K562 (cell line): ENCODE measurements around the gene FBRS. TPM values are rescaled to one million over a fixed set of nuclear protein-coding genes. Genes with fewer than 3 reads are reported as not detected.

ENCODE experiments used
- BACH1 ChIP-seq: fragments of 200-800 bp; sonication (Bioruptor generic); IDR thresholded peaks from 2 replicates; pipeline ENCODE4 v1.6.1; 2016; ENCODE audit warnings: missing genetic modification characterization, missing compliant biosample characterization
- CSDE1 ChIP-seq, 2 experiments: fragments of 450-650 bp; IDR thresholded peaks; 2 replicates each; pipeline ENCODE4 v1.6.1; 2016; ENCODE audit warnings: mild to moderate bottlenecking in 1 of 2
- HNRNPLL ChIP-seq: fragments of 200-400 bp; formaldehyde crosslinking; IDR thresholded peaks from 2 replicates; pipeline ENCODE4 v1.6.1; 2017; ENCODE audit warnings: low read length, low read depth, mild to moderate bottlenecking; ENCODE audit not compliant: poor library complexity, severe bottlenecking
- MTF1 ChIP-seq: fragments of 250-450 bp; sonication (Bioruptor Pico); IDR thresholded peaks from 2 replicates; pipeline ENCODE4 v1.9.0; 2021; ENCODE audit warnings: moderate library complexity, mild to moderate bottlenecking, inconsistent platforms, borderline replicate concordance
- PHB ChIP-seq: fragments of 250-450 bp; sonication (Bioruptor Pico); IDR thresholded peaks from 2 replicates; pipeline ENCODE4 v1.5.0; 2021
- PYGO2 ChIP-seq: fragments of 450-650 bp; IDR thresholded peaks from 2 replicates; pipeline ENCODE4 v1.6.1; 2016; ENCODE audit warnings: mild to moderate bottlenecking, missing genetic modification characterization, moderate library complexity, missing compliant biosample characterization
- SLC30A9 ChIP-seq: fragments of 250-450 bp; sonication (Bioruptor Pico); IDR thresholded peaks from 2 replicates; pipeline ENCODE4 v1.8.0; 2022; ENCODE audit warnings: mild to moderate bottlenecking, moderate library complexity
- SNIP1 ChIP-seq: fragments of 450-650 bp; IDR thresholded peaks from 2 replicates; pipeline ENCODE4 v1.7.1; 2017; ENCODE audit warnings: low read depth, mild to moderate bottlenecking
- ZNF143 ChIP-seq: sonication (generic); formaldehyde crosslinking; IDR thresholded peaks from 2 replicates; pipeline ENCODE4 v1.9.0; 2022; ENCODE audit warnings: mild to moderate bottlenecking, missing genetic modification reagents
- ZNF778 ChIP-seq: fragments of 450-650 bp; formaldehyde crosslinking; IDR thresholded peaks from 2 replicates; pipeline ENCODE4 v1.4.0; 2020; ENCODE audit warnings: mild to moderate bottlenecking, moderate library complexity
- polyA plus RNA-seq, 8 experiments: library from polyadenylated mRNA; depleted of rRNA in 4 of 8; stranded (reverse) in 5 of 8; unstranded in 3 of 8; fragments of >200 nt; fragmentation: Nextera tagmentation in 2 of 8; fragmentation: Illumina TruSeq in 1 of 8; extraction: Ambion mirVana in 2 of 8; extraction: Trizol in 1 of 8; gene quantifications; 2 replicates each; pipeline versions ENCODE4 v1.2.1 to v1.2.3, GENCODE V29; 2011 to 2014; ENCODE audit warnings: inconsistent platforms in 1 of 8, missing spikeins in 1 of 8
- total RNA-seq, 7 experiments: library from RNA; depleted of rRNA in 6 of 7; stranded (reverse); fragments of >200 nt in 6 of 7; fragmentation: Illumina TruSeq in 2 of 7; extraction: Trizol in 2 of 7; gene quantifications; 2 replicates each; pipeline versions ENCODE4 v1.2.1 to v1.2.3, GENCODE V29; 2011 to 2021; ENCODE audit warnings: low replicate concordance in 1 of 7
- TF ChIP-seq, protein P1 (sequence below), 2 experiments: fragments of 450-650 bp; conservative IDR thresholded peaks; 2 replicates each; pipeline ENCODE4 v1.6.1; 2017; ENCODE audit warnings: mild to moderate bottlenecking in 2 of 2, moderate library complexity in 2 of 2
- TF ChIP-seq, protein P2 (sequence below), 2 experiments: fragments of 450-650 bp; IDR thresholded peaks; 2 replicates each; pipeline ENCODE4 v1.6.1; 2016; ENCODE audit warnings: mild to moderate bottlenecking in 2 of 2, borderline replicate concordance in 1 of 2, low read depth in 1 of 2, moderate library complexity in 1 of 2
- TF ChIP-seq, protein P3 (sequence below): fragments of 450-650 bp; IDR thresholded peaks from 2 replicates; pipeline ENCODE4 v1.6.1; 2017; ENCODE audit warnings: antibody characterized with exemption, mild to moderate bottlenecking

The FBRS gene
- total and polyA plus RNA-seq, 9 of the 15 experiments (the other 6 are each of a cell fraction or from before 2014, with no cell fraction given) = 0.32 to 59.5 (median 13.1) TPM

DNA sequence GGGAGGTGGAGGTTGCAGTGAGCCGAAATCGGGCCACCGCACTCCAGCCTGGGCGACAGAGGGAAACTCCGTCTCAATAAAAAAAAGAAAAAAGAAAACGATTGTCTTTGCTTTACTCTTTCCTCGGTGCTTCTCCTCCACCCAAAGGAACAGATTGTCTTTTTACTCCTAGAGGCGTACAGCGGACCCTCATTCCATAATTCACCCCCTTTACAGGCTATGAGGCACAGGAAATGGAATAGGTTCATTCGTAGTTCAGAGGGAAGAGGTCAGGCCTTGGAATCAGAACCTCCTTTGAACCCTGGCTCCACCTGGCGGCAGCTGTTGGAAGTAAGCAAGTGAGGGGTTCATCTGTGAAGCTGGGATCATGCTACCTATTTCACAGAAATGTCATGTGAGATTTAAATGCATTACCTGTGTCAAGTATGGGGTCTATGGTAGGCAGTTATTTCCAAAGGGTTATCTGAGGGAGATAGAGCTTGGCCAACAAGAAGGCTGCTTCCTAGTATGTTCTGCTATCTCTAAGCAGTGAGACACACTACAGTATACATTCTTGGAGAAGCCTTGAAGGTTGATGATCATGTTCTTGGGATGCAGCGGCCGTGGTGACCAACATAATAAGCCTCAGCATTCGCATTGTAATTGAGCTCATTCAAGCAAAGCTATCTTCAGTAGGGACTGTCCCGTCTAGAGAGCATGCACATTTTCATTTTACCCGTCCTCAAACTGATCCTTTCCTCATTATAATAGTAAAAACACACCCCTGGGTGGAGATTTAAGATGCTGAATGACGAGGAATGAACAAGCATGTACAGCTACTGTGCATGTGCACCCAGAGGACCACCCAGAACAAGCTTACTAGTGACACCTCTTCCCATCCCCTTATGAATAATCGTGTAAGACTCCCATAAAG is 29.3 kb upstream of the FBRS start (continued):
- TF ChIP-seq HNRNPLL (no peak), PYGO2 (tag) (no peak), MTF1 (CRISPR knock-in tag) (no peak), BACH1 (tag) (peak; percentile 28; the same call in 1 of the 2 replicates), SLC30A9 (no peak), PHB (CRISPR knock-in tag) (no peak), SNIP1 (no peak), ZNF143 (no peak), ZNF778 (CRISPR knock-in tag) (no peak), CSDE1 (IDR thresholded peaks at IDR 0.05) (no peak)
- TF ChIP-seq, protein P1, sequence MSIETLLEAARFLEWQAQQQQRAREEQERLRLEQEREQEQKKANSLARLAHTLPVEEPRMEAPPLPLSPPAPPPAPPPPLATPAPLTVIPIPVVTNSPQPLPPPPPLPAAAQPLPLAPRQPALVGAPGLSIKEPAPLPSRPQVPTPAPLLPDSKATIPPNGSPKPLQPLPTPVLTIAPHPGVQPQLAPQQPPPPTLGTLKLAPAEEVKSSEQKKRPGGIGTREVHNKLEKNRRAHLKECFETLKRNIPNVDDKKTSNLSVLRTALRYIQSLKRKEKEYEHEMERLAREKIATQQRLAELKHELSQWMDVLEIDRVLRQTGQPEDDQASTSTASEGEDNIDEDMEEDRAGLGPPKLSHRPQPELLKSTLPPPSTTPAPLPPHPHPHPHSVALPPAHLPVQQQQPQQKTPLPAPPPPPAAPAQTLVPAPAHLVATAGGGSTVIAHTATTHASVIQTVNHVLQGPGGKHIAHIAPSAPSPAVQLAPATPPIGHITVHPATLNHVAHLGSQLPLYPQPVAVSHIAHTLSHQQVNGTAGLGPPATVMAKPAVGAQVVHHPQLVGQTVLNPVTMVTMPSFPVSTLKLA (conservative IDR thresholded peaks at IDR 0.05) = no peak
- TF ChIP-seq, protein P2, sequence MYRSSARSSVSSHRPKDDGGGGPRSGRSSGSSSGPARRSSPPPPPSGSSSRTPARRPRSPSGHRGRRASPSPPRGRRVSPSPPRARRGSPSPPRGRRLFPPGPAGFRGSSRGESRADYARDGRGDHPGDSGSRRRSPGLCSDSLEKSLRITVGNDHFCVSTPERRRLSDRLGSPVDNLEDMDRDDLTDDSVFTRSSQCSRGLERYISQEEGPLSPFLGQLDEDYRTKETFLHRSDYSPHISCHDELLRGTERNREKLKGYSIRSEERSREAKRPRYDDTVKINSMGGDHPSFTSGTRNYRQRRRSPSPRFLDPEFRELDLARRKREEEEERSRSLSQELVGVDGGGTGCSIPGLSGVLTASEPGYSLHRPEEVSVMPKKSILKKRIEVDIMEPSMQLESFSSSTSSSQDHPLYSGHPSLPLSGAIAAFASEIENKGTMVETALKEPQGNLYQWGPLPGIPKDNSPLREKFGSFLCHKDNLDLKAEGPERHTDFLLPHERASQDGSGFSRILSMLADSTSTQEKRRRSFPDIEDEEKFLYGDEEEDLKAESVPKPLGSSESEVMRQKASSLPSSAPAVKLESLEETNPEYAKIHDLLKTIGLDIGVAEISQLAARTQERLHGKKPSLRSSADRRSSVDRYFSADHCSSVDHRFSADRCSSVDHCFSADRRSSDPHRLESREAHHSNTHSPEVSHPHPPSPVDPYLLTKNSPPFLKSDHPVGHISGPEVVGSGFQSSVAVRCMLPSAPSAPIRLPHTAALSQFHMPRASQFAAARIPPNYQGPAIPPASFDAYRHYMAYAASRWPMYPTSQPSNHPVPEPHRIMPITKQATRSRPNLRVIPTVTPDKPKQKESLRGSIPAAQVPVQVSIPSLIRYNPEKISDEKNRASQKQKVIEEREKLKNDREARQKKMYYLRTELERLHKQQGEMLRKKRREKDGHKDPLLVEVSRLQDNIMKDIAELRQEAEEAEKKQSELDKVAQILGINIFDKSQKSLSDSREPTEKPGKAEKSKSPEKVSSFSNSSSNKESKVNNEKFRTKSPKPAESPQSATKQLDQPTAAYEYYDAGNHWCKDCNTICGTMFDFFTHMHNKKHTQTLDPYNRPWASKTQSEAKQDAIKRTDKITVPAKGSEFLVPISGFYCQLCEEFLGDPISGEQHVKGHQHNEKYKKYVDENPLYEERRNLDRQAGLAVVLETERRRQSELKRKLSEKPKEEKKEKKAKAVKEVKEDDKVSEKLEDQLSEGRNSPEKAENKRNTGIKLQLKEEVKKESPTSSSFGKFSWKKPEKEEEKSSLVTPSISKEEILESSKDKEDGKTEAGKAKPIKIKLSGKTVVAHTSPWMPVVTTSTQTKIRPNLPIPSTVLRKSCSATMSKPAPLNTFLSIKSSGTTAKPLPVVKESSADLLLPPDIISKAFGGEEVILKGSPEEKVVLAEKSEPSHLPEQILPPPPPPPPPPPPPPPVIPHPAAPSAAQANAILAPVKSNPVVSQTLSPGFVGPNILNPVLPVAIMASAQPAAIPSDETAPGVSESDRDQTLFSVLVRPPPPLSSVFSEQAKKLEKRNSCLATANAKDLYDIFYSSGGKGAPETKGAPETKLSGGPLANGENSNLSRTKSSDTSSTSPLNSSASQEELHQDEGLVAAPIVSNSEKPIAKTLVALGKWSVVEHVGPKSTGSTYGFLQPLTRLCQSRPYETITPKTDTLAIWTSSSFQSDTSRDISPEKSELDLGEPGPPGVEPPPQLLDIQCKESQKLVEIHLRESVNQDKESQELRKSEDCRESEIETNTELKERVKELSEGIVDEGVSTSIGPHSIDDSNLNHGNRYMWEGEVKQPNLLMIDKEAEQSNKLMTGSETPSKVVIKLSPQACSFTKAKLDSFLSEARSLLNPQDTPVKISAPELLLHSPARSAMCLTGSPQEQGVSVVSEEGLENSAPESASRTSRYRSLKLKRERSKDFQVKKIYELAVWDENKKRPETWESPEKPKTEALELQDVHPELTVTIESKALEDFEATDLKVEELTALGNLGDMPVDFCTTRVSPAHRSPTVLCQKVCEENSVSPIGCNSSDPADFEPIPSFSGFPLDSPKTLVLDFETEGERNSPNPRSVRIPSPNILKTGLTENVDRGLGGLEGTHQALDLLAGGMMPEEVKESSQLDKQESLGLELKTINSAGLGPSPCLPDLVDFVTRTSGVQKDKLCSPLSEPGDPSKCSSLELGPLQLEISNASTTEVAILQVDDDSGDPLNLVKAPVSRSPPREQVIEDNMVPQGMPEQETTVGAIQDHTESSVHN (IDR thresholded peaks at IDR 0.05; ENCODE audit: borderline replicate concordance in 1 of 2, low read depth in 1 of 2) = no peak
- TF ChIP-seq, protein P3, sequence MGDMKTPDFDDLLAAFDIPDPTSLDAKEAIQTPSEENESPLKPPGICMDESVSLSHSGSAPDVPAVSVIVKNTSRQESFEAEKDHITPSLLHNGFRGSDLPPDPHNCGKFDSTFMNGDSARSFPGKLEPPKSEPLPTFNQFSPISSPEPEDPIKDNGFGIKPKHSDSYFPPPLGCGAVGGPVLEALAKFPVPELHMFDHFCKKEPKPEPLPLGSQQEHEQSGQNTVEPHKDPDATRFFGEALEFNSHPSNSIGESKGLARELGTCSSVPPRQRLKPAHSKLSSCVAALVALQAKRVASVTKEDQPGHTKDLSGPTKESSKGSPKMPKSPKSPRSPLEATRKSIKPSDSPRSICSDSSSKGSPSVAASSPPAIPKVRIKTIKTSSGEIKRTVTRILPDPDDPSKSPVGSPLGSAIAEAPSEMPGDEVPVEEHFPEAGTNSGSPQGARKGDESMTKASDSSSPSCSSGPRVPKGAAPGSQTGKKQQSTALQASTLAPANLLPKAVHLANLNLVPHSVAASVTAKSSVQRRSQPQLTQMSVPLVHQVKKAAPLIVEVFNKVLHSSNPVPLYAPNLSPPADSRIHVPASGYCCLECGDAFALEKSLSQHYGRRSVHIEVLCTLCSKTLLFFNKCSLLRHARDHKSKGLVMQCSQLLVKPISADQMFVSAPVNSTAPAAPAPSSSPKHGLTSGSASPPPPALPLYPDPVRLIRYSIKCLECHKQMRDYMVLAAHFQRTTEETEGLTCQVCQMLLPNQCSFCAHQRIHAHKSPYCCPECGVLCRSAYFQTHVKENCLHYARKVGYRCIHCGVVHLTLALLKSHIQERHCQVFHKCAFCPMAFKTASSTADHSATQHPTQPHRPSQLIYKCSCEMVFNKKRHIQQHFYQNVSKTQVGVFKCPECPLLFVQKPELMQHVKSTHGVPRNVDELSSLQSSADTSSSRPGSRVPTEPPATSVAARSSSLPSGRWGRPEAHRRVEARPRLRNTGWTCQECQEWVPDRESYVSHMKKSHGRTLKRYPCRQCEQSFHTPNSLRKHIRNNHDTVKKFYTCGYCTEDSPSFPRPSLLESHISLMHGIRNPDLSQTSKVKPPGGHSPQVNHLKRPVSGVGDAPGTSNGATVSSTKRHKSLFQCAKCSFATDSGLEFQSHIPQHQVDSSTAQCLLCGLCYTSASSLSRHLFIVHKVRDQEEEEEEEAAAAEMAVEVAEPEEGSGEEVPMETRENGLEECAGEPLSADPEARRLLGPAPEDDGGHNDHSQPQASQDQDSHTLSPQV = peak; percentile 83
